ENCODE results near the gene CDK17. TPM values are rescaled to one million over a fixed set of nuclear protein-coding genes. Genes with fewer than 3 reads are reported as not detected.

The CDK17 gene
- total and polyA plus RNA-seq, 4 donors = 13.7 to 130 (median 29.1) TPM

GRCh38 chr12:96314723-96315122, 85.5 kb downstream of the CDK17 start:
- no peak overlapping the region for H3K4me3 ChIP-seq
- TF ChIP-seq CTCF (IDR thresholded peaks at IDR 0.05; ENCODE audit: control extremely low read depth, extremely low read depth) = no peak
- DNase-seq (no peak), ATAC-seq (ENCODE audit: insufficient read depth, low FRiP score) (no peak)
- no peak overlapping the region for H3K27ac ChIP-seq (ENCODE audit: low read depth in 1 of 2, low read length in 1 of 2)
- H3K9me3 ChIP-seq (ENCODE audit: control insufficient read depth in 4 of 4, insufficient read depth in 3 of 4, low read length in 3 of 4) = peaks cover 0 to 2% (median 0%) of the 10 kb centered on the region in 4 donors
- H3K4me1 ChIP-seq (ENCODE audit: control insufficient read depth in 5 of 5, insufficient read depth in 5 of 5, low read length in 5 of 5) = peaks cover 0 to 8% (median 0%) of the 10 kb centered on the region in 5 donors
- WGBS, 2 donors = 77 to 85% methylated on average over 2 of the region's 2 CpGs
- H3K27me3 ChIP-seq (ENCODE audit: control insufficient read depth in 3 of 3, insufficient read depth in 3 of 3, low read length in 2 of 3) = no peaks in the 10 kb centered on the region
- H3K9ac ChIP-seq (ENCODE audit: insufficient read depth in 1 of 2, low read length in 2 of 2) = no peak overlapping the region
- peaks cover 0 to 4% (median 2%) of the 10 kb centered on the region in 4 donors for H3K36me3 ChIP-seq (ENCODE audit: control insufficient read depth in 4 of 4, insufficient read depth in 4 of 4, low read length in 4 of 4)

- TF ChIP-seq CTCF (IDR thresholded peaks at IDR 0.05; ENCODE audit: control extremely low read depth, extremely low read depth) = no peak
- Histone ChIP-seq H3K36me3 (ENCODE audit: control insufficient read depth in 4 of 4, insufficient read depth in 4 of 4, low read length in 4 of 4) (peaks cover 0 to 5% (median 3%) of the 10 kb centered on the region in 4 donors), H3K4me1 (ENCODE audit: control insufficient read depth in 5 of 5, insufficient read depth in 5 of 5, low read length in 5 of 5) (peaks cover 0 to 11% (median 0%) of the 10 kb centered on the region in 5 donors)
Measured at GRCh38 chr12:96313606-96314005, 86.6 kb downstream of the CDK17 start.

GRCh38 chr12:96311191-96311590, 89.0 kb downstream of the CDK17 start:
- Histone ChIP-seq H3K4me3 (no peak overlapping the region), H3K4me1 (ENCODE audit: control insufficient read depth in 5 of 5, insufficient read depth in 5 of 5, low read length in 5 of 5) (peaks cover 0 to 11% (median 0%) of the 10 kb centered on the region in 5 donors)
- ATAC-seq (ENCODE audit: insufficient read depth, low FRiP score) = no peak

More at GRCh38 chr12:96313606-96314005, 86.6 kb downstream of the CDK17 start:
- no peak overlapping the region for H3K9ac ChIP-seq (ENCODE audit: insufficient read depth in 1 of 2, low read length in 2 of 2)
- H3K27me3 ChIP-seq (ENCODE audit: control insufficient read depth in 3 of 3, insufficient read depth in 3 of 3, low read length in 2 of 3) = no peaks in the 10 kb centered on the region
- no peak for DNase-seq
- no peak for ATAC-seq (ENCODE audit: insufficient read depth, low FRiP score)
- peaks cover 0 to 2% (median 0%) of the 10 kb centered on the region in 4 donors for H3K9me3 ChIP-seq (ENCODE audit: control insufficient read depth in 4 of 4, insufficient read depth in 3 of 4, low read length in 3 of 4)
- H3K27ac ChIP-seq (ENCODE audit: low read depth in 1 of 2, low read length in 1 of 2) = no peak overlapping the region
- H3K4me3 ChIP-seq = no peak overlapping the region

More at GRCh38 chr12:96311191-96311590, 89.0 kb downstream of the CDK17 start:
- Histone ChIP-seq H3K27ac (ENCODE audit: low read depth in 1 of 2, low read length in 1 of 2) (no peak overlapping the region), H3K36me3 (ENCODE audit: control insufficient read depth in 4 of 4, insufficient read depth in 4 of 4, low read length in 4 of 4) (peaks cover 0 to 8% (median 3%) of the 10 kb centered on the region in 4 donors), H3K27me3 (ENCODE audit: control insufficient read depth in 3 of 3, insufficient read depth in 3 of 3, low read length in 2 of 3) (no peaks in the 10 kb centered on the region), H3K9ac (ENCODE audit: insufficient read depth in 1 of 2, low read length in 2 of 2) (no peak overlapping the region), H3K9me3 (ENCODE audit: control insufficient read depth in 4 of 4, insufficient read depth in 3 of 4, low read length in 3 of 4) (peaks cover 0 to 2% (median 0%) of the 10 kb centered on the region in 4 donors)
- 93 to 100% methylated on average over 1 of the region's 1 CpG for WGBS, 2 donors
- no peak for TF ChIP-seq CTCF (IDR thresholded peaks at IDR 0.05; ENCODE audit: control extremely low read depth, extremely low read depth)
- DNase-seq = no peak

Measured in lung (tissue), 12 donors.